B cell (primary cell): ENCODE results near the gene SDK2. TPM values are rescaled to one million over a fixed set of nuclear protein-coding genes. Genes with fewer than 3 reads are reported as not detected.

Experiments
- ATAC-seq: fragments of 200-7000 bp; cut with Tn5 transposase; one replicate; pipeline ENCODE4 v1.10.0; 2021; ENCODE audit warnings: low read depth, mild to moderate bottlenecking, moderate number of reproducible peaks, moderate library complexity
- CTCF ChIA-PET: fragments of 350-600 bp; sonication (Branson Sonifier 250); formaldehyde crosslinking; loops from one replicate; lab custom pipeline; 2021; ENCODE audit warnings: antibody characterized with exemption, inconsistent platforms; lab: Charles Lee
- POLR2A ChIA-PET: fragments of 350-600 bp; sonication (Branson Sonifier 250); formaldehyde crosslinking; loops from one replicate; lab custom pipeline; 2021; ENCODE audit warnings: antibody characterized with exemption; lab: Charles Lee
- DNase-seq: peaks from one replicate; pipeline ENCODE4 v3.0.0; 2013
- H2AFZ ChIP-seq: 2 replicates; pipeline ENCODE4 v1.6.1; 2012; ENCODE audit warnings: mild to moderate bottlenecking, low read depth, low read length; ENCODE audit not compliant: insufficient read depth, poor library complexity, severe bottlenecking
- H3K27ac ChIP-seq, 2 donors: 1 replicate in 1 of 2; 2 replicates in 1 of 2; pipeline ENCODE4 v1.5.1; 2012 to 2013; ENCODE audit warnings: low read length in 2 of 2, mild to moderate bottlenecking in 2 of 2, moderate library complexity in 1 of 2
- H3K27me3 ChIP-seq, 4 experiments: fragments of 200-600 bp in 1 of 4; sonication (generic) in 1 of 4; replicated peaks in 1 of 4; 1 replicate in 2 of 4; 2 replicates in 2 of 4; pipeline versions ENCODE4 v1.6.1 to v1.7.0; 2013 to 2016; ENCODE audit warnings: low read length in 3 of 4, mild to moderate bottlenecking in 2 of 4, mixed read lengths in 1 of 4, moderate library complexity in 1 of 4; ENCODE audit not compliant: insufficient read depth in 4 of 4, control insufficient read depth in 3 of 4; ENCODE audit errors: control extremely low read depth in 1 of 4
- H3K36me3 ChIP-seq, 2 experiments: replicated peaks in 1 of 2; 1 replicate in 1 of 2; 2 replicates in 1 of 2; pipeline versions ENCODE4 v1.6.1 to v1.7.1; 2013; ENCODE audit warnings: low read length in 1 of 2; ENCODE audit not compliant: insufficient read depth in 2 of 2, control insufficient read depth in 1 of 2; ENCODE audit errors: control extremely low read depth in 1 of 2, extremely low read depth in 1 of 2
- H3K4me1 ChIP-seq, 2 donors: fragments of 200-600 bp in 1 of 2; sonication (generic) in 1 of 2; 1 replicate in 1 of 2; 2 replicates in 1 of 2; pipeline versions ENCODE4 v1.5.1 to v1.6.1; 2013 to 2017; ENCODE audit warnings: low read length in 2 of 2; ENCODE audit not compliant: control insufficient read depth in 2 of 2, insufficient read depth in 2 of 2
- H3K4me2 ChIP-seq: replicated peaks from 2 replicates; pipeline ENCODE3; 2012; ENCODE audit warnings: mild to moderate bottlenecking, low read depth, low read length; ENCODE audit not compliant: poor library complexity, severe bottlenecking
- H3K4me3 ChIP-seq, 5 experiments: fragments of 200-600 bp in 1 of 5; sonication (generic) in 1 of 5; 1 replicate in 3 of 5; 2 replicates in 2 of 5; pipeline versions ENCODE4 v1.5.1 to v1.7.0; 2011 to 2016; ENCODE audit warnings: low read length in 4 of 5, mild to moderate bottlenecking in 4 of 5, low read depth in 2 of 5, control low read depth in 1 of 5, moderate library complexity in 1 of 5; ENCODE audit not compliant: insufficient read depth in 1 of 5; ENCODE audit errors: control extremely low read depth in 1 of 5, extremely low read depth in 1 of 5
- H3K79me2 ChIP-seq: fragments of 200-600 bp; sonication (generic); one replicate; pipeline ENCODE4 v1.6.0; 2016; ENCODE audit warnings: low read length; ENCODE audit not compliant: control insufficient read depth, insufficient read depth
- H3K9ac ChIP-seq: fragments of 200-600 bp; sonication (generic); 2 replicates; pipeline ENCODE4 v1.6.1; 2017; ENCODE audit warnings: mild to moderate bottlenecking, low read length, moderate library complexity
- H3K9me3 ChIP-seq, 3 donors: one replicate each; pipeline versions ENCODE4 v1.6.1 to v1.7.1; 2013; ENCODE audit warnings: low read length in 2 of 3; ENCODE audit not compliant: control insufficient read depth in 2 of 3, insufficient read depth in 1 of 3; ENCODE audit errors: control extremely low read depth in 1 of 3
- H4K20me1 ChIP-seq: 2 replicates; pipeline ENCODE4 v1.6.0; 2012; ENCODE audit warnings: mild to moderate bottlenecking, low read length; ENCODE audit not compliant: insufficient read depth, control insufficient read depth, poor library complexity, severe bottlenecking
- H3K27ac Mint-ChIP-seq: one replicate; pipeline ENCODE4 v1.8.0; 2021; ENCODE audit warnings: mixed read lengths
- H3K27me3 Mint-ChIP-seq: one replicate; pipeline ENCODE4 v1.8.0; 2021; ENCODE audit warnings: mixed read lengths
- H3K4me1 Mint-ChIP-seq: one replicate; pipeline ENCODE4 v1.8.0; 2021; ENCODE audit warnings: mixed read lengths
- H3K4me3 Mint-ChIP-seq: one replicate; pipeline ENCODE4 v1.8.0; 2021; ENCODE audit warnings: mixed read lengths
- H3K9me3 Mint-ChIP-seq: one replicate; pipeline ENCODE4 v1.8.0; 2022; ENCODE audit warnings: mixed read lengths; ENCODE audit not compliant: insufficient read depth
- EZH2 ChIP-seq: IDR thresholded peaks from 2 replicates; pipeline ENCODE4 v1.6.1; 2012; ENCODE audit warnings: borderline replicate concordance, low read depth, mild to moderate bottlenecking, moderate library complexity, low read length; ENCODE audit not compliant: insufficient read depth, poor library complexity, severe bottlenecking
- WGBS: methylation state at CpG from one replicate; pipeline ENCODE4 v1.1.5; 2013; ENCODE audit warnings: missing lambda C conversion rate; ENCODE audit not compliant: insufficient coverage; 5-methylcytosine and 5-hydroxymethylcytosine counted together
- intact Hi-C: fragments of 100-400 bp; cut with micrococcal nuclease; formaldehyde crosslinking; loops from one replicate; pipeline ENCODE4 v1.10.0; 2022
- polyA plus RNA-seq: library from polyadenylated mRNA; depleted of rRNA; stranded (reverse); fragments of >200 nt; gene quantifications from 2 replicates; pipeline ENCODE4 v1.2.3, GENCODE V29; 2012
- total RNA-seq, 2 donors: library from RNA; stranded (reverse); fragments of 120-200 nt in 1 of 2; gene quantifications; 1 replicate in 1 of 2; 2 replicates in 1 of 2; pipeline versions ENCODE4 v1.2.3 to v1.2.4, GENCODE V29; 2013 to 2022
- TF ChIP-seq, protein P1 (sequence below): fragments of 200-600 bp; IDR thresholded peaks from one replicate; pipeline ENCODE4 v1.8.0; 2022; ENCODE audit warnings: antibody characterized with exemption, mild to moderate bottlenecking

Gene SDK2
- total and polyA plus RNA-seq, 2 donors (not counting 1 experiment from before 2014, with no cell fraction given): 3.2 to 13.0 TPM

DNA sequence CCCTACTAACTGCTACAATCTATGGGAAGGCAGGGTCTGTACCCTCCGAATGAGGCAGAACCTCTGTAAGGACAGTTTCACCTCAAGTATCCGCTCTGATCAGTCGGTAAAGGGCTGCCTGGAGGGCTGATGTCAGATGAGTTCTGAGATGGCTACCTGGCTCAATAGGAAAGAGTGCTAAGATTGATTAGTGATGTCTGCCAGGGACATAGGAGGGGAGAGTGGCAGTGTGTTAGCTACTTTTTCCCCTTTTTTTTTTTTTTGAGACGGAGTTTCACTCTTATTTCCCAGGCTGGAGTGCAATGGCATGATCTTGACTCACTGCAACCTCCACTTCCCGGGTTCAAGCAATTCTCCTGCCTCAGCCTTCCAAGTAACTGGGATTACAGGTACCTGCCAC lies 293.4 kb downstream of the SDK2 start:
- Histone ChIP-seq H3K27ac (no peak overlapping the region), H3K27me3 (no peaks in the 10 kb centered on the region), H4K20me1 (no peaks in the 10 kb centered on the region), H3K4me2 (no peak overlapping the region), H3K79me2 (no peaks in the 10 kb centered on the region), H3K9me3 (no peaks in the 10 kb centered on the region), H3K36me3 (peaks cover 0 to 7% of the 10 kb centered on the region in 2 experiments), H2AFZ (no peak overlapping the region), H3K4me3 (no peak overlapping the region), H3K9ac (no peak overlapping the region), H3K4me1 (no peaks in the 10 kb centered on the region)
- Mint-ChIP-seq H3K9me3 (no peaks in the 10 kb centered on the region), H3K27ac (no peak overlapping the region), H3K27me3 (no peaks in the 10 kb centered on the region), H3K4me3 (no peak overlapping the region), H3K4me1 (no peaks in the 10 kb centered on the region)
- ATAC-seq (no peak), DNase-seq (no peak)
- intact Hi-C loops: no loop called here
- TF ChIP-seq EZH2: no peak
- TF ChIP-seq, protein P1, sequence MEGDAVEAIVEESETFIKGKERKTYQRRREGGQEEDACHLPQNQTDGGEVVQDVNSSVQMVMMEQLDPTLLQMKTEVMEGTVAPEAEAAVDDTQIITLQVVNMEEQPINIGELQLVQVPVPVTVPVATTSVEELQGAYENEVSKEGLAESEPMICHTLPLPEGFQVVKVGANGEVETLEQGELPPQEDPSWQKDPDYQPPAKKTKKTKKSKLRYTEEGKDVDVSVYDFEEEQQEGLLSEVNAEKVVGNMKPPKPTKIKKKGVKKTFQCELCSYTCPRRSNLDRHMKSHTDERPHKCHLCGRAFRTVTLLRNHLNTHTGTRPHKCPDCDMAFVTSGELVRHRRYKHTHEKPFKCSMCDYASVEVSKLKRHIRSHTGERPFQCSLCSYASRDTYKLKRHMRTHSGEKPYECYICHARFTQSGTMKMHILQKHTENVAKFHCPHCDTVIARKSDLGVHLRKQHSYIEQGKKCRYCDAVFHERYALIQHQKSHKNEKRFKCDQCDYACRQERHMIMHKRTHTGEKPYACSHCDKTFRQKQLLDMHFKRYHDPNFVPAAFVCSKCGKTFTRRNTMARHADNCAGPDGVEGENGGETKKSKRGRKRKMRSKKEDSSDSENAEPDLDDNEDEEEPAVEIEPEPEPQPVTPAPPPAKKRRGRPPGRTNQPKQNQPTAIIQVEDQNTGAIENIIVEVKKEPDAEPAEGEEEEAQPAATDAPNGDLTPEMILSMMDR: no peak
- ChIA-PET POLR2A (no interaction called here), CTCF (no interaction called here)
- 100% methylated on average over 3 of the region's 5 CpGs for WGBS

DNA sequence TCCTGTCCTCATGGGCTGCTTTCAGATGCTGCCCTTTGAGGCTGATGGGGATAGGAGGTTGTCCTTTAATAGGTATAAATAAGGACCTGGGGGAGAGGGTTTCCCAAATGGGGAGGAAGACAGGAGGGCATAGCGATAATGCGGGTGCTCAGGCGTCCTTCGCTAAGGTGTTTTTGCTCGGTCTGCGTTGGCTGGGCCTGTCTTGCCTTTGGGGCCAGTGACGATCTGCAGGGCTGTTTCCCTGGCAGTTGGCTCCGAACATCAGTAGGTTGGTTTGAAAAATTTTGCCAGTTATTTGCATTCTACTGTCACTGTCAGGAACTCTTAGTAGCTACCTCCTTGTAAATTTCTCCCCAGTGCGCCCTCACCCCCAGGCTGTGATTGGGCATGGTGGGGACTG lies 294.6 kb downstream of the SDK2 start:
- ChIA-PET POLR2A (no interaction called here), CTCF (no interaction called here)
- Histone ChIP-seq H4K20me1 (no peaks in the 10 kb centered on the region), H3K27ac (no peak overlapping the region), H2AFZ (no peak overlapping the region), H3K4me1 (no peaks in the 10 kb centered on the region), H3K4me2 (no peak overlapping the region), H3K79me2 (no peaks in the 10 kb centered on the region), H3K27me3 (no peaks in the 10 kb centered on the region), H3K9ac (no peak overlapping the region), H3K36me3 (peaks cover 0 to 7% of the 10 kb centered on the region in 2 experiments), H3K9me3 (no peaks in the 10 kb centered on the region), H3K4me3 (no peak overlapping the region)
- WGBS: 98% methylated on average over 9 of the region's 9 CpGs
- Mint-ChIP-seq H3K27ac (no peak overlapping the region), H3K4me3 (no peak overlapping the region), H3K4me1 (no peaks in the 10 kb centered on the region), H3K27me3 (no peaks in the 10 kb centered on the region), H3K9me3 (no peaks in the 10 kb centered on the region)
- ATAC-seq (no peak), DNase-seq (no peak)
- intact Hi-C loops: no loop called here
- no peak for TF ChIP-seq EZH2
- TF ChIP-seq, protein P1: no peak
